Hepatocyte (in vitro differentiated cells): ENCODE measurements around the gene MAST2. TPM values are rescaled to one million over a fixed set of nuclear protein-coding genes. Genes with fewer than 3 reads are reported as not detected.
"Not testable (repeated sequence)": the region's sequence is repeated elsewhere in the genome, so short reads cannot be mapped to it uniquely, and the experiment has no call there.

Source experiments
- DNase-seq: peaks from one replicate; pipeline ENCODE4 v3.0.0-alpha.2; 2016; ENCODE audit warnings: low spot score
- H2AFZ ChIP-seq: fragments of 200-600 bp; sonication (generic); 2 replicates; pipeline ENCODE4 v1.6.0; 2016; ENCODE audit warnings: antibody characterized with exemption, mild to moderate bottlenecking
- H3K27ac ChIP-seq: fragments of 200-600 bp; sonication (generic); 2 replicates; pipeline ENCODE4 v1.5.1; 2016; ENCODE audit warnings: mild to moderate bottlenecking
- H3K27me3 ChIP-seq: fragments of 200-600 bp; sonication (generic); 2 replicates; pipeline ENCODE4 v1.6.1; 2016
- H3K36me3 ChIP-seq: fragments of 200-600 bp; sonication (generic); replicated peaks from 2 replicates; pipeline ENCODE4 v1.5.1; 2016; ENCODE audit warnings: low read depth; ENCODE audit not compliant: insufficient read depth
- H3K4me1 ChIP-seq: fragments of 200-600 bp; sonication (generic); 2 replicates; pipeline ENCODE4 v1.5.1; 2016; ENCODE audit warnings: mild to moderate bottlenecking, moderate library complexity; ENCODE audit not compliant: insufficient read depth
- H3K4me2 ChIP-seq: fragments of 200-600 bp; sonication (generic); 2 replicates; pipeline ENCODE4 v1.6.0; 2016
- H3K4me3 ChIP-seq: fragments of 200-600 bp; sonication (generic); 2 replicates; pipeline ENCODE4 v1.5.1; 2016; ENCODE audit warnings: mild to moderate bottlenecking
- H3K79me2 ChIP-seq: fragments of 200-600 bp; sonication (generic); 2 replicates; pipeline ENCODE4 v1.6.0; 2017; ENCODE audit warnings: mild to moderate bottlenecking
- H3K9me2 ChIP-seq: fragments of 200-600 bp; sonication (generic); replicated peaks from 2 replicates; pipeline ENCODE4 v1.6.0; 2017; ENCODE audit warnings: mild to moderate bottlenecking; ENCODE audit not compliant: insufficient read depth
- H3K9me3 ChIP-seq: fragments of 200-600 bp; sonication (generic); 2 replicates; pipeline ENCODE4 v1.5.1; 2016; ENCODE audit warnings: low read depth, mild to moderate bottlenecking
- H4K20me1 ChIP-seq: fragments of 200-600 bp; sonication (generic); 2 replicates; pipeline ENCODE4 v1.6.0; 2016; ENCODE audit warnings: mild to moderate bottlenecking; ENCODE audit not compliant: insufficient read depth, poor library complexity, severe bottlenecking
- EZH2 ChIP-seq: fragments of 200-600 bp; sonication (generic); IDR thresholded peaks from 2 replicates; pipeline ENCODE4 v1.6.1; 2016; ENCODE audit warnings: antibody characterized with exemption, mild to moderate bottlenecking, borderline replicate concordance
- EZH2phosphoT487 ChIP-seq: fragments of 200-600 bp; sonication (generic); IDR thresholded peaks from one replicate; pipeline ENCODE4 v1.6.1; 2018; ENCODE audit warnings: antibody characterized with exemption, mild to moderate bottlenecking, low read depth, moderate library complexity; ENCODE audit not compliant: unreplicated experiment, severe bottlenecking
- WGBS: methylation state at CpG from one replicate; pipeline ENCODE4 v1.1.6; 2016; ENCODE audit warnings: low lambda C conversion rate; ENCODE audit errors: missing lambda C conversion rate; 5-methylcytosine and 5-hydroxymethylcytosine counted together
- polyA plus RNA-seq: library from polyadenylated mRNA; unstranded; fragments of >200 nt; fragmentation: Nextera tagmentation; extraction: Ambion mirVana; gene quantifications from 2 replicates; pipeline ENCODE4 v1.2.1, GENCODE V29; 2016
- total RNA-seq: library from RNA; depleted of rRNA; stranded (reverse); fragments of >200 nt; gene quantifications from 2 replicates; pipeline ENCODE4 v1.2.3, GENCODE V29; 2014
- TF ChIP-seq, protein P1 (sequence below): fragments of 200-600 bp; sonication (generic); IDR thresholded peaks from 2 replicates; pipeline ENCODE4 v1.5.1; 2016; ENCODE audit warnings: antibody characterized with exemption, mild to moderate bottlenecking; ENCODE audit not compliant: poor library complexity

MAST2 gene
- total and polyA plus RNA-seq, 2 experiments from 2014 or later = 25.8 to 33.5 TPM

DNA sequence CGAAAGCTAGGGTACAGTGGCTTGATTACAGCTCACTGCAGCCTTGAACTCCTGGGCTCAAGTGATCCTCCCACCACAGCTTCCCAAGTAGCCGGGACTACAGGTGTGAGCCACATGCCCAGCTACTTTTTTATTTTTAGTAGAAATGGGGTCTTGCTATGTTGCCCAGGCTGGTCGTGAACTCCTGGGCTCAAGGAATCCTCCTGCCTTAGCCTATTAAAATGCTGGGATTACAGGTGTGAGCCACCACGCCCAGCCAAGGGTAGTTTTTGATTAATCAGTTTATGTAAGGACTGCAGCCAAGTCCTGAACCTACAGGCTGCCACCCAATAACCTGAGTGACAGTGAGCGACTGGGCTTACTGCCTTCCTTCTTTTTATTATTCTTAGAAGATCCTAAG lies 240.7 kb downstream of the MAST2 start:
- no peaks in the 10 kb centered on the region for H3K79me2 ChIP-seq
- H3K4me3 ChIP-seq = no peak overlapping the region
- no peaks in the 10 kb centered on the region for H3K27me3 ChIP-seq
- no peaks in the 10 kb centered on the region for H3K9me3 ChIP-seq
- no peaks in the 10 kb centered on the region for H4K20me1 ChIP-seq
- WGBS = 97% methylated on average over 5 of the region's 5 CpGs
- H3K4me1 ChIP-seq = peaks cover 9% of the 10 kb centered on the region
- peaks cover 5% of the 10 kb centered on the region for H3K36me3 ChIP-seq
- H2AFZ ChIP-seq = no peak overlapping the region
- no peak for DNase-seq
- TF ChIP-seq EZH2 (no peak), EZH2phosphoT487 (no peak)
- TF ChIP-seq, protein P1, sequence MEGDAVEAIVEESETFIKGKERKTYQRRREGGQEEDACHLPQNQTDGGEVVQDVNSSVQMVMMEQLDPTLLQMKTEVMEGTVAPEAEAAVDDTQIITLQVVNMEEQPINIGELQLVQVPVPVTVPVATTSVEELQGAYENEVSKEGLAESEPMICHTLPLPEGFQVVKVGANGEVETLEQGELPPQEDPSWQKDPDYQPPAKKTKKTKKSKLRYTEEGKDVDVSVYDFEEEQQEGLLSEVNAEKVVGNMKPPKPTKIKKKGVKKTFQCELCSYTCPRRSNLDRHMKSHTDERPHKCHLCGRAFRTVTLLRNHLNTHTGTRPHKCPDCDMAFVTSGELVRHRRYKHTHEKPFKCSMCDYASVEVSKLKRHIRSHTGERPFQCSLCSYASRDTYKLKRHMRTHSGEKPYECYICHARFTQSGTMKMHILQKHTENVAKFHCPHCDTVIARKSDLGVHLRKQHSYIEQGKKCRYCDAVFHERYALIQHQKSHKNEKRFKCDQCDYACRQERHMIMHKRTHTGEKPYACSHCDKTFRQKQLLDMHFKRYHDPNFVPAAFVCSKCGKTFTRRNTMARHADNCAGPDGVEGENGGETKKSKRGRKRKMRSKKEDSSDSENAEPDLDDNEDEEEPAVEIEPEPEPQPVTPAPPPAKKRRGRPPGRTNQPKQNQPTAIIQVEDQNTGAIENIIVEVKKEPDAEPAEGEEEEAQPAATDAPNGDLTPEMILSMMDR = no peak
- H3K9me2 ChIP-seq = no peaks in the 10 kb centered on the region
- no peak overlapping the region for H3K27ac ChIP-seq
- H3K4me2 ChIP-seq = no peak overlapping the region

DNA sequence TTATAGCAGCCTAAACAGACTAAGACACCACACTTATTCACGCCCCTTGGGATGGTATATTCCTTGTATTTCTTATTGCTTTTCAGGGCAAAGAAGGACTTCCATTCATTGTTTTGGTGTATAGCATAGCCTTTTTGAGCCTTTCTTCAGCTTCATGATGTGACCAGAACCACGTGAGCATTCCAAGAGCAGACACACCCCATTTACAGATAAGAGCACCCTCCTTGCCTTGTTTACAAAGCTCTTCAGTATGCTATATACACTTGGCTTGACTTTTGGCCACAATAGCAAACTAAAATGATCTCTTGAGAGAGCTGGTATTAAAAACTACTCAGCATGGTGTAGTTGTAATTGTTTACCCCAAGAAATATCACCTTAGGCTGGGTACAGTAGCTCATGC lies 250.3 kb downstream of the MAST2 start:
- TF ChIP-seq, protein P1 = no peak
- 71% methylated on average over 2 of the region's 2 CpGs for WGBS
- DNase-seq = peak; percentile 56

DNA sequence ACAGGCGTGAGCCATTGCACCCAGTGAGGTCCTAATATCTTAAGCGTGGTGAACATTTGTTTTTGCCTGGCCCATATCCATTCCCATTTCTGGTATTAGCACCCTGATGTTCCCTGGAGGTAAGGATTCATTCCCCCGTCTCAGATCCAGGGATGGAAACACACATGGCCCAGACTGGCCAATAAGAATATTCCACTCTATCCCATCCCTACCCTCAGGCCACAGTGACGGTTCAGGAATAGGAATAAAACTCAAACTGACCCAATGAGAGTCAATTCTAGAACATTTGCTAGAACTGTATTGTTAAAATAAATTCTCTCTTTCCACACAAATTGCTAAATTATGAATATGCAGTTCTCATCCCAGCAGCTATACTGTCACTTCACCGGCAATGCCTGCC lies 252.9 kb downstream of the MAST2 start:
- Histone ChIP-seq H3K27ac (no peak overlapping the region), H3K9me2 (no peaks in the 10 kb centered on the region), H3K4me3 (no peak overlapping the region), H3K9me3 (no peaks in the 10 kb centered on the region), H2AFZ (no peak overlapping the region), H3K79me2 (no peaks in the 10 kb centered on the region), H4K20me1 (no peaks in the 10 kb centered on the region), H3K4me2 (no peak overlapping the region), H3K36me3 (peaks cover 4% of the 10 kb centered on the region), H3K27me3 (no peaks in the 10 kb centered on the region), H3K4me1 (no peaks in the 10 kb centered on the region)
- TF ChIP-seq EZH2phosphoT487 (no peak), EZH2 (no peak)
- TF ChIP-seq, protein P1 = no peak
- no peak for DNase-seq
- whole genome bisulfite sequencing = 98% methylated on average over 5 of the region's 5 CpGs

More for the DNA sequence above, 250.3 kb downstream of the MAST2 start:
- peak overlapping the region; percentile 90 for H3K27ac ChIP-seq
- H3K4me1 ChIP-seq = no peaks in the 10 kb centered on the region
- H3K79me2 ChIP-seq = no peaks in the 10 kb centered on the region
- H4K20me1 ChIP-seq = no peaks in the 10 kb centered on the region
- no peaks in the 10 kb centered on the region for H3K36me3 ChIP-seq
- H3K4me2 ChIP-seq = peak overlapping the region; percentile 39
- no peaks in the 10 kb centered on the region for H3K9me3 ChIP-seq
- H3K9me2 ChIP-seq = no peaks in the 10 kb centered on the region
- H3K27me3 ChIP-seq = no peaks in the 10 kb centered on the region
- no peak overlapping the region for H3K4me3 ChIP-seq
- H2AFZ ChIP-seq = no peak overlapping the region

DNA sequence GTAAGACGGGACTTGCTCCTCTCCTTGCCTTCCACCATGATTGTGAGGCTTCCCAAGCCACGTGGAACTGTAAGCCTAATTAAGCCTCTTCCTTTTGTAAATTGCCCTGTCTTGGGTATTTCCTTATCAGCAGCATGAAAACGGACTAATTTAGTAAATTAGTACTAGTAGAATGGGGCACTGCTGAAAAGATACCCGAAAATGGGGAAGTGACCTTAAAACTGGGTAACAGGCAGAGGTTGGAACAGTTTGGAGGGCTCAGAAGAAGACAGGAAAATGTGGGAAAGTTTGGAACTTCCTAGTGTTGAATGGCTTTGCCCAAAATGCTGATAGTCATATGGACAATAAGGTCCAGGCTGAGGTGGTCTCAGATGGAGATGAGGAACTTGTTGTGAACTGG lies 253.8 kb downstream of the MAST2 start:
- not testable (repeated sequence) for H2AFZ ChIP-seq, H3K9me3 ChIP-seq, H3K9me2 ChIP-seq, H3K36me3 ChIP-seq, H3K79me2 ChIP-seq, H3K4me2 ChIP-seq, H3K27me3 ChIP-seq, H3K4me3 ChIP-seq, H3K4me1 ChIP-seq, H4K20me1 ChIP-seq, DNase-seq, H3K27ac ChIP-seq
- 89% methylated on average over 4 of the region's 4 CpGs for WGBS
